HepG2 (cell line): ENCODE results near the gene GPC6. TPM values are rescaled to one million over a fixed set of nuclear protein-coding genes. Genes with fewer than 3 reads are reported as not detected.

ENCODE experiments used
- ATAC-seq: fragments of 200-7000 bp; cut with Tn5 transposase; 3 replicates; pipeline ENCODE4 v1.9.1; 2020; ENCODE audit warnings: mild to moderate bottlenecking, moderate library complexity
- BruUV-seq: library from RNA; stranded (reverse); fragments of 400-500 nt; replicated peaks from 2 replicates; lab custom pipeline; 2021; lab: Mats Ljungman, UMichigan
- CTCF ChIA-PET: fragments of 300-600 bp; formaldehyde crosslinking; extraction: SDS; loops from one replicate; lab custom pipeline; 2021; ENCODE audit warnings: low total read pairs, inconsistent platforms, low intra/inter-chr PET ratio; lab: Yijun Ruan, JAX
- POLR2A ChIA-PET: fragments of 350-600 bp; sonication (Branson Sonifier 250); formaldehyde crosslinking; loops from one replicate; lab custom pipeline; 2020; ENCODE audit warnings: antibody characterized with exemption, inconsistent platforms; lab: Yijun Ruan, JAX
- DNase-seq: peaks from one replicate; pipeline ENCODE4 v3.0.0-alpha.2; 2015; ENCODE audit warnings: low spot score
- FAIRE-seq: peaks from 3 replicates; lab custom pipeline; 2011; peaks lifted over from hg19 to GRCh38; lab: Jason Lieb, UNC
- H2AFZ ChIP-seq: one replicate; pipeline ENCODE4 v1.6.1; 2011; ENCODE audit warnings: low read length, inconsistent platforms
- H3K27ac ChIP-seq: fragments of 300-600 bp; 3 replicates; pipeline ENCODE4 v1.8.0; 2011; ENCODE audit warnings: mixed run types, mild to moderate bottlenecking, mixed read lengths, low read length, inconsistent platforms; ENCODE audit not compliant: insufficient read depth; ENCODE audit errors: extremely low read length
- H3K27me3 ChIP-seq, 2 experiments: fragments of 200-600 bp in 1 of 2; 2 replicates in 1 of 2; 3 replicates in 1 of 2; pipeline versions ENCODE4 v1.6.0 to v1.8.0; 2011; ENCODE audit warnings: low read length in 2 of 2, mild to moderate bottlenecking in 2 of 2, moderate library complexity in 2 of 2, inconsistent platforms in 1 of 2; ENCODE audit not compliant: insufficient read depth in 2 of 2, control insufficient read depth in 1 of 2
- H3K36me3 ChIP-seq, 2 experiments: fragments of 200-600 bp in 1 of 2; replicated peaks in 1 of 2; 2 replicates in 1 of 2; 3 replicates in 1 of 2; pipeline versions ENCODE4 v1.5.1 to v1.8.0; 2011; ENCODE audit warnings: low read length in 2 of 2, inconsistent platforms in 1 of 2; ENCODE audit not compliant: insufficient read depth in 2 of 2, control insufficient read depth in 1 of 2
- H3K4me1 ChIP-seq: 2 replicates; pipeline ENCODE4 v1.5.1; 2012; ENCODE audit warnings: low read length, inconsistent platforms; ENCODE audit not compliant: insufficient read depth
- H3K4me2 ChIP-seq: 2 replicates; pipeline ENCODE4 v1.6.0; 2011; ENCODE audit warnings: low read depth, low read length, inconsistent platforms
- H3K4me3 ChIP-seq, 3 experiments: fragments of 200-600 bp in 1 of 3; sonication (generic), shearing (Covaris generic) in 1 of 3; replicated peaks in 1 of 3; 2 replicates each; pipeline ENCODE4 v1.5.1; 2011 to 2016; ENCODE audit warnings: low read length in 3 of 3, inconsistent platforms in 2 of 3, low read depth in 2 of 3, mild to moderate bottlenecking in 2 of 3, control low read depth in 1 of 3, mixed read lengths in 1 of 3; ENCODE audit not compliant: insufficient read depth in 1 of 3
- H3K79me2 ChIP-seq: one replicate; pipeline ENCODE4 v1.6.1; 2011; ENCODE audit warnings: low read length, inconsistent platforms; ENCODE audit not compliant: insufficient read depth
- H3K9ac ChIP-seq: 2 replicates; pipeline ENCODE4 v1.6.0; 2011; ENCODE audit warnings: mild to moderate bottlenecking, low read depth, low read length, inconsistent platforms; ENCODE audit not compliant: insufficient read depth
- H3K9me3 ChIP-seq: 2 replicates; pipeline ENCODE4 v1.5.1; 2012; ENCODE audit warnings: mild to moderate bottlenecking, low read length
- H4K20me1 ChIP-seq: 2 replicates; pipeline ENCODE4 v1.6.0; 2011; ENCODE audit warnings: inconsistent platforms, mild to moderate bottlenecking, low read length, moderate library complexity; ENCODE audit not compliant: insufficient read depth
- ARID5B ChIP-seq: IDR thresholded peaks from 2 replicates; pipeline ENCODE4 v1.4.0; 2020; ENCODE audit warnings: mild to moderate bottlenecking, missing genetic modification reagents
- FOXO4 ChIP-seq: sonication (generic); formaldehyde crosslinking; conservative IDR thresholded peaks from 2 replicates; pipeline ENCODE4 v1.8.1; 2023; ENCODE audit warnings: missing genetic modification reagents
- GTF3A ChIP-seq: sonication (generic); formaldehyde crosslinking; conservative IDR thresholded peaks from 2 replicates; pipeline ENCODE4 v1.4.0; 2020; ENCODE audit warnings: mild to moderate bottlenecking, missing genetic modification reagents
- JARID2 ChIP-seq: sonication (generic); formaldehyde crosslinking; IDR thresholded peaks from 2 replicates; pipeline ENCODE4 v1.8.1; 2023; ENCODE audit warnings: missing genetic modification reagents, inconsistent platforms; ENCODE audit not compliant: insufficient replicate concordance
- NCOA5 ChIP-seq: sonication (generic); formaldehyde crosslinking; IDR thresholded peaks from 2 replicates; pipeline ENCODE4 v1.4.0; 2020; ENCODE audit warnings: missing genetic modification reagents
- PRMT3 ChIP-seq: sonication (generic); formaldehyde crosslinking; IDR thresholded peaks from 2 replicates; pipeline ENCODE4 v1.8.1; 2022; ENCODE audit warnings: low read depth, mild to moderate bottlenecking, moderate library complexity, missing genetic modification reagents, borderline replicate concordance
- TEAD2 ChIP-seq: sonication (generic); formaldehyde crosslinking; IDR thresholded peaks from 2 replicates; pipeline ENCODE4 v1.9.0; 2021; ENCODE audit warnings: missing genetic modification reagents
- ZBTB33 ChIP-seq: sonication (generic); formaldehyde crosslinking; IDR thresholded peaks from 2 replicates; pipeline ENCODE4 v1.4.0; 2020; ENCODE audit warnings: missing genetic modification reagents
- ZFX ChIP-seq: sonication (generic); formaldehyde crosslinking; IDR thresholded peaks from 2 replicates; pipeline ENCODE4 v1.4.0; 2020; ENCODE audit warnings: mild to moderate bottlenecking, low read depth, missing genetic modification reagents, moderate library complexity
- ZNF235 ChIP-seq: sonication (generic); formaldehyde crosslinking; IDR thresholded peaks from 2 replicates; pipeline ENCODE4 v1.8.1; 2023; ENCODE audit warnings: mild to moderate bottlenecking, missing genetic modification reagents, borderline replicate concordance
- ZNF354B ChIP-seq: sonication (generic); formaldehyde crosslinking; IDR thresholded peaks from 2 replicates; pipeline ENCODE4 v1.8.0; 2022; ENCODE audit warnings: mild to moderate bottlenecking, missing genetic modification reagents
- ZNF841 ChIP-seq: sonication (generic); formaldehyde crosslinking; IDR thresholded peaks from 2 replicates; pipeline ENCODE4 v1.8.1; 2023; ENCODE audit warnings: missing genetic modification reagents, borderline replicate concordance
- WGBS: methylation state at CpG from one replicate; pipeline ENCODE4 v1.1.6; 2017; ENCODE audit warnings: low lambda C conversion rate; 5-methylcytosine and 5-hydroxymethylcytosine counted together
- in situ Hi-C: cut with HindIII; loops from 2 replicates; pipeline ENCODE4 v1.10.0; 2017; ENCODE audit warnings: low pct_unique_long_range_greater_than_20kb; ENCODE audit not compliant: extremely low pct_ligation_motif_present
- intact Hi-C: fragments of 100-400 bp; cut with micrococcal nuclease; formaldehyde crosslinking; loops from one replicate; pipeline ENCODE4 v1.10.0; 2022; ENCODE audit not compliant: unreplicated experiment
- polyA plus RNA-seq, 8 experiments: library from polyadenylated mRNA; depleted of rRNA in 3 of 8; stranded (reverse) in 7 of 8; unstranded in 1 of 8; fragments of >200 nt; fragmentation: Illumina TruSeq in 4 of 8; extraction: Trizol in 4 of 8; gene quantifications; 2 replicates each; pipeline versions ENCODE4 v1.2.1 to v1.2.3, GENCODE V29; 2011 to 2016; ENCODE audit warnings: low read depth in 4 of 8, missing spikeins in 1 of 8, mixed read lengths in 1 of 8; ENCODE audit not compliant: insufficient read depth in 1 of 8
- total RNA-seq, 5 experiments: library from RNA; depleted of rRNA; stranded (reverse); fragments of >200 nt; fragmentation: Illumina TruSeq; extraction: Trizol; gene quantifications; 2 replicates each; pipeline ENCODE4 v1.2.3, GENCODE V29; 2016; ENCODE audit warnings: low read depth in 1 of 5

The GPC6 gene
- total and polyA plus RNA-seq, 2 of the 13 experiments (the other 11 are each of a cell fraction or from before 2014, with no cell fraction given) = 24.5 to 33.9 TPM

GRCh38 chr13:93326234-93326811 lies 99.7 kb downstream of the GPC6 start (continued):
- TF ChIP-seq PRMT3 (CRISPR knock-in tag) = no peak
- TF ChIP-seq GTF3A = no peak
- no peak for TF ChIP-seq FOXO4 (CRISPR knock-in tag)
- TF ChIP-seq ARID5B (CRISPR knock-in tag) = no peak
- TF ChIP-seq JARID2 (CRISPR knock-in tag) = no peak
- no peak for TF ChIP-seq NCOA5
- TF ChIP-seq ZNF841 = no peak

- Histone ChIP-seq H3K9ac (no peak overlapping the region), H3K27ac (no peak overlapping the region), H2AFZ (no peak overlapping the region), H4K20me1 (no peaks in the 10 kb centered on the region), H3K79me2 (no peaks in the 10 kb centered on the region), H3K27me3 (no peaks in the 10 kb centered on the region; a peak in 1 of 5 replicates), H3K4me2 (no peak overlapping the region), H3K36me3 (no peaks in the 10 kb centered on the region), H3K4me3 (no peak overlapping the region), H3K4me1 (peaks cover 20% of the 10 kb centered on the region), H3K9me3 (no peaks in the 10 kb centered on the region)
- ChIA-PET CTCF (no interaction called here), POLR2A (no interaction called here)
- DNase-seq (peak; percentile 18), ATAC-seq (peak; percentile 29; the same call in 2 of the 3 replicates), FAIRE-seq (no peak)
- intact Hi-C loops (no loop called here), in situ Hi-C loops (no loop called here)
- no peak for TF ChIP-seq TEAD2 (CRISPR knock-in tag)
- TF ChIP-seq ZBTB33 (CRISPR knock-in tag) = no peak
- no peak for TF ChIP-seq ZNF354B
- no peak for TF ChIP-seq ZNF235
- TF ChIP-seq ZFX (CRISPR knock-in tag) = no peak
- BruUV-seq = no TSS peak
- 83% methylated on average over 2 of the region's 2 CpGs for WGBS
Measured at GRCh38 chr13:93328943-93329342, 102.3 kb downstream of the GPC6 start.
